ENCODE results near the gene KAT8. TPM values are rescaled to one million over a fixed set of nuclear protein-coding genes. Genes with fewer than 3 reads are reported as not detected.

Gene KAT8
- total and polyA plus RNA-seq, 9 of the 15 experiments (the other 6 are each of a cell fraction or from before 2014, with no cell fraction given), result 10.0 to 98.5 (median 76.4) TPM

GRCh38 chr16:31080035-31080629 is 37.3 kb upstream of the KAT8 start:
- peaks cover 5% of the 10 kb centered on the region; the same call in 1 of the 2 replicates for H4K20me1 ChIP-seq (replicated peaks; ENCODE audit: control insufficient read depth, insufficient read depth, low read length)
- WGBS (ENCODE audit: insufficient coverage, low coverage, missing lambda C conversion rate), result 90% methylated on average over 21 of the region's 40 CpGs
- peaks cover 29% of the 10 kb centered on the region for H3K79me2 ChIP-seq (ENCODE audit: control insufficient read depth, insufficient read depth, low read length)
- FAIRE-seq (no peak), ATAC-seq (no peak), DNase-seq (ENCODE audit: extremely low read depth in 1 of 4, low spot score in 3 of 4) (no peak)
- ChIA-PET CTCF (ENCODE audit: low intra/inter-chr PET ratio) (no interaction called here), POLR2A (interaction anchor here (1.1 to 1.8 kb wide), 2 partner anchors 8 to 100 kb away, joined by 5 to 6 read pairs; partner anchors contain the start of gene FUS)
- H3K27ac ChIP-seq (ENCODE audit: extremely low read depth, low read depth, low read length), result no peak overlapping the region
- in situ Hi-C loops (cut with MboI) (no loop called here), intact Hi-C loops (cut with micrococcal nuclease) (no loop called here)
- no peak overlapping the region; a peak in 1 of 4 replicates for H3K9ac ChIP-seq (ENCODE audit: insufficient read depth in 1 of 2, low read depth in 2 of 2, low read length in 2 of 2)
- H3K4me2 ChIP-seq (ENCODE audit: insufficient read depth, low read length), result no peak overlapping the region
- H3K4me1 ChIP-seq (replicated peaks in 1 of 2; ENCODE audit: control insufficient read depth in 2 of 2, insufficient read depth in 2 of 2, low read length in 2 of 2), result peaks cover 4 to 81% of the 10 kb centered on the region in 2 experiments; a peak in 3 of 5 replicates
- H3K9me3 ChIP-seq (replicated peaks; ENCODE audit: control insufficient read depth, insufficient read depth, low read depth, low read length), result no peaks in the 10 kb centered on the region
- no peak overlapping the region for H3K4me3 ChIP-seq
- H2AFZ ChIP-seq (ENCODE audit: low read depth, low read length), result no peak overlapping the region
- no peaks in the 10 kb centered on the region for H3K27me3 ChIP-seq (ENCODE audit: control insufficient read depth in 2 of 2, insufficient read depth in 2 of 2, low read length in 2 of 2)
- no peaks in the 10 kb centered on the region for H3K9me1 ChIP-seq (ENCODE audit: control insufficient read depth, insufficient read depth, low read length)
- peaks cover 80% of the 10 kb centered on the region for H3K36me3 ChIP-seq (ENCODE audit: control insufficient read depth, insufficient read depth, low read length)
- BruUV-seq (replicated peaks), result no TSS peak
- TF ChIP-seq CHAMP1 (IDR thresholded peaks at IDR 0.05) (no peak), LEF1 (IDR thresholded peaks at IDR 0.05) (no peak), ZNF444 (CRISPR knock-in tag; IDR thresholded peaks at IDR 0.05) (no peak), ZFP91 (CRISPR knock-in tag; IDR thresholded peaks at IDR 0.05) (no peak), ZBTB33 (CRISPR knock-in tag; IDR thresholded peaks at IDR 0.05) (peak; percentile 64), POLR2G (IDR thresholded peaks at IDR 0.05; ENCODE audit: low read depth, low read length) (peak; percentile 64; the same call in 1 of the 2 replicates), CHD4 (IDR thresholded peaks at IDR 0.05; ENCODE audit: insufficient read depth, insufficient replicate concordance, low read depth, low read length, poor library complexity, severe bottlenecking) (no peak), BCL6 (CRISPR knock-in tag; IDR thresholded peaks at IDR 0.05) (no peak), TCF7L2 (IDR thresholded peaks at IDR 0.05; ENCODE audit: low read depth, low read length) (no peak), ZKSCAN8 (CRISPR knock-in tag; IDR thresholded peaks at IDR 0.05) (no peak), TFAP4 (CRISPR knock-in tag; IDR thresholded peaks at IDR 0.05; ENCODE audit: borderline replicate concordance) (0 out of 2 replicates have a peak, but pooled peaks have one; percentile 20), ZNF134 (CRISPR knock-in tag; conservative IDR thresholded peaks at IDR 0.05) (no peak), RFX5 (IDR thresholded peaks at IDR 0.05; ENCODE audit: low read depth, low read length) (no peak), ZFPM2 (CRISPR knock-in tag; IDR thresholded peaks at IDR 0.05) (no peak), ESRRA (IDR thresholded peaks at IDR 0.05; ENCODE audit: borderline replicate concordance, low read depth) (no peak)
